Fibroblast of the aortic adventitia (primary cell): ENCODE data around the gene GCK. TPM values are rescaled to one million over a fixed set of nuclear protein-coding genes. Genes with fewer than 3 reads are reported as not detected.

ENCODE experiments used
- DNase-seq: peaks from one replicate; pipeline ENCODE4 v3.0.0-alpha.2; 2010; ENCODE audit warnings: low read depth
- H3K4me3 ChIP-seq: 2 replicates; pipeline ENCODE4 v1.5.1; 2011; ENCODE audit warnings: low read depth, mild to moderate bottlenecking, control low read depth, low read length, moderate library complexity
- total RNA-seq: library from RNA; depleted of rRNA; stranded (reverse); fragments of >200 nt; gene quantifications from 2 replicates; pipeline ENCODE4 v1.2.3, GENCODE V29; 2012; ENCODE audit warnings: low replicate concordance
- TF ChIP-seq, protein P1 (sequence below): IDR thresholded peaks from 2 replicates; pipeline ENCODE4 v1.5.1; 2011; ENCODE audit warnings: mild to moderate bottlenecking, low read length, control low read depth, inconsistent platforms; ENCODE audit not compliant: insufficient read depth

Gene GCK
- total RNA-seq, 1 donor = 0.36 TPM

DNA sequence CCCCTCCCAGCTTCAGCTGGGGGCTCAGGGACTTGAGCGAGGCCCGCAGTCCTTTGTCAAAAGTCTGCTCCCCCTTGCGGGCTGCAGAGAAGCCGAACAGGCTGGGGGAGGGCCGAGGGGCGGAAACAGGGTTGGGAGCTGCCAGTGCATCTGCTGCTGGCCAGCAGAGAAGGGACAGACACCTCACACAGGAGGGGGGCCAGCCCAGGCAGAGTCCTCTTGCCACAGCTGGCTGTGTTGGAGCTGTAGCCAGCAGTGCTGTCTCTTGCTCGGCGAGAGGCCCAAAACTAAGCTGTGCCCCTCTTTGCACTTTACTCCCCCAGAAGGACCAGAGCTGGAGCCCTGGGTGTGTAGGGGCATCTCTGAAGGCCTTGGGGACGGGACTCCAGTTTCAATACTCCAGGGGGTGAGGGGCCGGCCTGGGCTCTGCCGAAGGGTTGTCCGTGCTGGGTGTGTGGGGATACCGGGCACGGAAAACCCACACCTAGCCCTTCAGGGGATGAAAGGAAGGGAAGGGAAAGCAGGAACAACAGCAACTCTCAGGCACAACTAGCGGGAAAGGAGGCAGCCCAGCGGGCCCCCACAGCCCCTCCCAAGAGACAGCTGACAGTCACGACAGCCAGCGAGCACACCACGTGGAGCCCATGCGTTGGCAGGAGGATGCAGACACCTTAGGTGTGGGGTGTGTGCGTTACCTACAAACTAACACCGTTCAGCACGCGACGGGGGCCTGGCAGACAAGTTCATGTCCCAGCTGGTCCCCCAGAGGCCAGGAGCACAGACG is 29.4 kb upstream of the GCK start:
- no peak for DNase-seq
- TF ChIP-seq, protein P1, sequence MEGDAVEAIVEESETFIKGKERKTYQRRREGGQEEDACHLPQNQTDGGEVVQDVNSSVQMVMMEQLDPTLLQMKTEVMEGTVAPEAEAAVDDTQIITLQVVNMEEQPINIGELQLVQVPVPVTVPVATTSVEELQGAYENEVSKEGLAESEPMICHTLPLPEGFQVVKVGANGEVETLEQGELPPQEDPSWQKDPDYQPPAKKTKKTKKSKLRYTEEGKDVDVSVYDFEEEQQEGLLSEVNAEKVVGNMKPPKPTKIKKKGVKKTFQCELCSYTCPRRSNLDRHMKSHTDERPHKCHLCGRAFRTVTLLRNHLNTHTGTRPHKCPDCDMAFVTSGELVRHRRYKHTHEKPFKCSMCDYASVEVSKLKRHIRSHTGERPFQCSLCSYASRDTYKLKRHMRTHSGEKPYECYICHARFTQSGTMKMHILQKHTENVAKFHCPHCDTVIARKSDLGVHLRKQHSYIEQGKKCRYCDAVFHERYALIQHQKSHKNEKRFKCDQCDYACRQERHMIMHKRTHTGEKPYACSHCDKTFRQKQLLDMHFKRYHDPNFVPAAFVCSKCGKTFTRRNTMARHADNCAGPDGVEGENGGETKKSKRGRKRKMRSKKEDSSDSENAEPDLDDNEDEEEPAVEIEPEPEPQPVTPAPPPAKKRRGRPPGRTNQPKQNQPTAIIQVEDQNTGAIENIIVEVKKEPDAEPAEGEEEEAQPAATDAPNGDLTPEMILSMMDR = no peak
- H3K4me3 ChIP-seq = no peak overlapping the region

- DNase-seq = no peak
- H3K4me3 ChIP-seq = no peak overlapping the region
- TF ChIP-seq, protein P1 = no peak
These were observed 28.7 kb upstream of the GCK start for GRCh38 chr7:44217852-44218402.

DNA sequence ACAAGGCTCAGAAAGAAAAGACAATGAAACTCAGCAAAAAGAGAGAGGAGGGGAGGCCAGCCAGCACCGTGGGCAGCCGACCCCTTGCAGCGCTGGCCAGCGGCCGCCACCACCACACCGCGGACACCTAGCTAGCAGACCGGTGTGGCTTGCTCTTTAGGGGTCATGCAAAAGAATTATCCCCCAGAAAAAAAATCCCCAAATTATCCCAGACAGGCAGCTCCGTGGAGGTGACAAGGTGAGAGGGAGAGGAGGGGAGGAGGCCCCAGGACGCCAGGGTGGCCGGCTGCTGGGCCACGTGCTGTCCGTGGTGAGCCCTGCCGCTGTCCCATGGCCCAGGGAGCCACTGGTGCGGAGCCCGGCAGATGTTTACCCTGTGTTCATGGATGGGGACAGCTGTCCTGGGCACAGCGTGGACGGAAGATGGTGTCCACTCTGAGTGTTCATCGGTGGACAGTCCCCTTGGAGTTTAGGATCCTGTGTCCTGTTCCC is 28.0 kb upstream of the GCK start:
- no peak overlapping the region for H3K4me3 ChIP-seq
- no peak for DNase-seq
- TF ChIP-seq, protein P1 = no peak

- TF ChIP-seq, protein P1 = no peak
- no peak for DNase-seq
- no peak overlapping the region for H3K4me3 ChIP-seq
These were observed 27.4 kb upstream of the GCK start for GRCh38 chr7:44216521-44217222.

GRCh38 chr7:44216019-44216418 is 26.8 kb upstream of the GCK start:
- TF ChIP-seq, protein P1 = no peak
- no peak for DNase-seq
- no peak overlapping the region for H3K4me3 ChIP-seq

DNA sequence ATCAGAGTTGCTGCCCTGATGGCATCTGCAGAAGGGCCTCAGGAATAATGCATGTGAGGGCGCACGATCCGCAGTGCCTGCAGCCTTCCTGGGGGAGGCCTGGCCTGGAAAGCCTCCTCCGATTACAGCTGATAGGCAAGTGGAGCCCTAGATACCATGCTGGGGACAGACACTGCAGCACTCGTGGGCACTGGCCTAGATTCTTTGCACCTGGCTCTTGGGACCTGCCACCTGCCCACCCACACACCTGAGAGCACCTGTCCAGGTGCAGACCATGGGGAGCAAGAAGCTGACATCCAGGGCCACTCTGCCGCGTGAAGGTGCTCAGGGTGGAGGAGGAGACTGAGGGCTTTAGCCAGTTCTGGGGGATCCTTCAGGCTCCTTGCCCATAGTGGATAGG is 26.3 kb upstream of the GCK start:
- DNase-seq = no peak
- TF ChIP-seq, protein P1 = no peak
- H3K4me3 ChIP-seq = no peak overlapping the region
